GM12872 (cell line): ENCODE data around the gene GHRHR.

Experiments used
- CTCF ChIP-seq: IDR thresholded peaks from 3 replicates; pipeline ENCODE4 v1.5.1; 2011; ENCODE audit warnings: low read depth, mild to moderate bottlenecking, low read length, moderate library complexity; ENCODE audit not compliant: insufficient read depth

Gene GHRHR

GRCh38 chr7:30918676-30919075 lies 45.1 kb upstream of the GHRHR start:
- no peak for TF ChIP-seq CTCF

GRCh38 chr7:30920021-30920583 lies 43.7 kb upstream of the GHRHR start:
- TF ChIP-seq CTCF, result no peak

DNA sequence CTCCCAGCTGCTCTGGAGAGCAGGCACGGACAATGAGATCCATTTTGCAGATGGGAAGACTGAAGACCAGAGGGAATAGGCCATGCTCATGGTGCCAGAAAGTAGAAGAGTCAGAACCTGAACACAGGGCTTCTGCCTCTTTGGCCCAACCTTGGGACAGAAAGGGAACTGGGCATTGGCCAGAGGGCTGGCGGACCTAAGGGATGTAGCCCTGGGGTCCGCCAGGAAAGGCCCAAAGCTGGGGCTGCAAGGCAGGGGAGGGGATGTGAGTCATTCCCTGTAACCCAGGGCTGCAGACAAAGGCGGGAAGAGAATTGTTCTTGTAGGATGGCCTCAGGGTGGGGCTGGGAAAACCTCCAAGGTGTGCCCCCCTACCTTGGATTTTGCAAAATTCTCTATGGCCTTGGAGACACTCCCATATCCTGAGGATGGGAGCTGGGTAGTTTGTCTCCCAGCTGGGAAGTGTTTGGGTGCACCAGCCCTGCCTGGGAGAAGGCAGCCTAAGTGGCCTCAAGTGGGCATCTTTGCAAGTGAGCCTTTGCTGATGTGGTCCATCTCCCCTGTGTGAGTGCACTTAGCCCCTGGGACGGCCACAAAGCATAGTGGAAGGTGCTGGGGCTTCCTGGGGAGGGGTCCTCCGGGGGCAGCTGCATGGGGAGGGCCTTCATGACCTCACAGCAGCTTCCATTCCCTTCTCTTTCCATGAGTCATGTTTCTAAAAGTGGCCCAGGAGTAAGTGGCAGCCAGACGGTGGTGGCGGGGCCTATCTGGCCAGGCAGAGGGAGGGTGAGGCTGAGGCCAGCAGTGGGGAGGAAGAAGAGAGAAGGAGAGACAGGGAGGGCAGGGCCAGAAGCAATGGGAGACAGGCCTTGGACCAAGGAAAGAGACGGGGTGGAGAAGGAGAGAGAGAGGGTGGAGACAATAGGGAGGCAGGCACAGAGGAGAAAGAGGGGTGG lies 42.9 kb upstream of the GHRHR start:
- no peak for TF ChIP-seq CTCF

DNA sequence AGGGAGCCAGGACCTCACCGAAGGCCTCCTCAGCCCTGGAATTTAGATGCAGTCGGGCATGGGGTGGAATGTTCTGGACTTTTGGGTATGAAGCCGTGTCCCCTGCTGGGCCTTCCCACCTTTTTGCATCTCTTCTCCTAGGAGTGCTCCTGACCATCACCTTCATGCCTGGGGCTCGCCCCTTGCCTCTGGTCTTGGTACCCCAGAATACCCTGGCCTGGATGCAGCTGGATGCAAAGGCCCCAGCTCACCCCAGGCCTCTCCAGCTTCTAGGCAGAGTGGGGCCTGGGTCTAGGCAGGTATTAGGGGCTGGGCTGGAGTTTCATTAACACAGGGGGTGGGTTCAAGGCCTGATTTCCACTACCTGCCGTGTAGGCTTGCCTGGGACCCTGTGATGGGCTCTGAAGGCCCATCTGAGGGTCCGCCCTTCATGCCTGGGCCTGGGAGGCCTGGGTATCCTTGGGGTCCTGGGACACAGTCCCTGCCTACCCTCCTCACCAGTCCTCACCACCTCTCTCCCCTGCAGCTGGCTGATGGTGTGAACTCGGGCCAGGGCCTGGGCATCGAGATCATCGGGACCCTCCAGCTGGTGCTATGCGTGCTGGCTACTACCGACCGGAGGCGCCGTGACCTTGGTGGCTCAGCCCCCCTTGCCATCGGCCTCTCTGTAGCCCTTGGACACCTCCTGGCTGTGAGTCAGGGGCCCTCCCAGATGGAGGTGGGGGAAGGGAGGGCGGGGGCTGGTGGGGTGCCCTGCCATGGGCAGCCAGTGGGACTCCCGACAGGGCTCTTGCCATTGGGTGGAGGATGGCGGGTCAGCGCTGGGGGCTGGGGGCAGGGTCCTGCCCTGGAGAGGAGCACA lies 42.0 kb upstream of the GHRHR start:
- TF ChIP-seq CTCF, result no peak

GRCh38 chr7:30922596-30922995 lies 41.2 kb upstream of the GHRHR start:
- TF ChIP-seq CTCF, result no peak

DNA sequence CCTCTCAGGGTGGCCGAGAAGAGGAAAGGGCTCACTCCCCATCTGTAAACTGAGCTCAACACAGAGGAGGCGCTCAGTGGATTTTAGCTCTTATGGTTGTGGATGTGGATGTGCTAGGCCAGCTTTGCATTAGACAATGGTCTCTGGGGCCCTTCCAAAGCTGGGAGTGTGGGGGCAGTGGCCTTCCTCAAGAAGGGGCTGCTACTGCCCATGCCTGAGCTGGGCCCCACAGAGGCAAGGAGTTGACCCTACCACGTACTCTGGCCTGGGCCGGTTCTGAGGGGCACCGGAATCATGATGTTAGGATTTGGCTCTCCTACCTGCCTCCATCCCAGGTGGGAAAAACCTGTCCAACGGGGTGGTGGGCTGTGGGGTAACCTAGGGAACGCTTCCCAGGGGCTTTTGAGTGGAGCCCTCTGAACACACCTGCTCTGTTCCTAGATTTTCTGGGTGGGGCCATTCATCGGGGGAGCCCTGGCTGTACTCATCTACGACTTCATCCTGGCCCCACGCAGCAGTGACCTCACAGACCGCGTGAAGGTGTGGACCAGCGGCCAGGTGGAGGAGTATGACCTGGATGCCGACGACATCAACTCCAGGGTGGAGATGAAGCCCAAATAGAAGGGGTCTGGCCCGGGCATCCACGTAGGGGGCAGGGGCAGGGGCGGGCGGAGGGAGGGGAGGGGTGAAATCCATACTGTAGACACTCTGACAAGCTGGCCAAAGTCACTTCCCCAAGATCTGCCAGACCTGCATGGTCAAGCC lies 40.6 kb upstream of the GHRHR start:
- TF ChIP-seq CTCF, result no peak
